GM21619 (cell line): ENCODE data around the gene SLC31A1.
A peak's percentile ranks its signal among the peaks of the same experiment; 100 is the strongest.
"Not testable (repeated sequence)": the region's sequence is repeated elsewhere in the genome, so short reads cannot be mapped to it uniquely, and the experiment has no call there.

Experiments
- ATAC-seq: cut with Tn5 transposase; IDR thresholded peaks from one replicate; pipeline ENCODE4 v1.9.1; 2021; ENCODE audit not compliant: unreplicated experiment

Gene SLC31A1

DNA sequence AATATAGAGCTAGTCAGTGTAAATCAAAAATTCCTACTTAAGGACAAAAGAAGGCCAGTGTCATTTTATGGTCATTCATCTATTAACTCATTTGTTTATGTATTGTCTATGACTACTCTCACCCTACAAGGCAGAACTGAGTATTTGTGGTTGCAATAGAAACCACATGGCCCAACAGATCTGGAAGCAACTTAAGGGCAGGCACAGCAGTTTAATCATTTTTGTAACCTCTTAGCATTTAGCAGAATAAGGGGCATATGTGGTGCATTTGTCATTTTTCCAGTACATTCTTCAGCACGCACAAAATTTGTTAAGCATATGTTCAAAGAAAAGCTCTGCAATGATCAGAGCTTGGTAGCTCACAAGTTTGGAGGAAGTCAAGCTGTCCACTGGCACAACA, 1.4 kb upstream of the SLC31A1 start:
- ATAC-seq = peak; percentile 62

DNA sequence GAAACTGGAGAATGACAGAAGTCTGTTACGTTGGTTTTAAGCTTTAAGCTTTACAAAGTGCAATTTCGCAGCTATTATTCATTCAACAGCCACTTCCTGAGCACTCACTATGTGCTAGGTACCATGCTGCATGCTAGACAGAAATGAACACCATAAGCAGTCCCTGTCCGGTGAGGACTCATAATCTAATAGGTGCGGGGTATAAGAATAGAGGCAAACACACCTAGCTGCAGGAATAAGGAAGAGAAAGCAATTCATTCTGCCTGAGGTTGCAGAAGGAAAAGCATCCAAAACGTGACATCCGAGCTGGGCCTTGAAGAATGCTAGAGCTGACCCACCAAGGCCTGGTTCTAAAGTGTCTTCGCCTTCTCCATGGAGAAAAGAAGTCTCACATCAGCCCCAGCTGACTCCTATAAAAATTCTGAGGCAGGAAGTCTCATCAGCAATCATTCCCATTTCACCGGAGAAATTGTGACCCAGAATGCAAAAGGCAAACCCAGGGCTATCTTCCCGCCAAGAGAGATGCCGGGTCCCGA, 809 bp upstream of the SLC31A1 start:
- ATAC-seq = no peak

DNA sequence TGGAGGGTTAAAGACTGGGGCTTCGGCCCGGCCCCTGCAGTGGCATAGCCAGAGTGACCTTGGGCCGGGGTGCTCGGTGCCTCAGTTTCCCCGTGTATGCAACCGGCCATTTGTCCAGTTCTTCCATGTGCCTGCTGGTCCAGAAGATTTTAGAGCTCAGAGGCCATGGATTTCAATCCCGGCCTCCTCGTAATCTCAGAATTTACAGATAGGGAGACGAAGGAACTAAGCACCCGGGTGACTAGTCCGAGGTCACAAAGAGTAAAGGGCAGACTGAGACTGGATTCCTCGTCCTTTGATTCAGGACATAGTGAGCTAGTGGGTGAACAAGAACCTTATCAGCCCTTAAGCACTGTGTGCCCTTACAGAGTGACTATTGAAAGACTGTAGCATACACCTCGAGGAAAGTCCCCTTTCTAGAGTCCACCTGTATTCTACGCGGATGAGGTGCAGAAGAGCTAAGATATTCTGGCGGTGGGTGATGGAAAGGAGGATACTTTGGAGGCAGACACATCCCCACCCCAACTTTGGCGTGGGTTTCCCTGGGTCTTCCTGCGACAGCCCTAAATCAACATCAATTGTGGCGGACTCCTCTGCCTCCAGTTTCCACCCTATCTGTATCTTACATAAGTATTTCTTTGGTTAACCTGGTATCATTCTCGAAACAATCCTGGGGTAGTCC, 597 bp downstream of the SLC31A1 start:
- ATAC-seq = no peak

DNA sequence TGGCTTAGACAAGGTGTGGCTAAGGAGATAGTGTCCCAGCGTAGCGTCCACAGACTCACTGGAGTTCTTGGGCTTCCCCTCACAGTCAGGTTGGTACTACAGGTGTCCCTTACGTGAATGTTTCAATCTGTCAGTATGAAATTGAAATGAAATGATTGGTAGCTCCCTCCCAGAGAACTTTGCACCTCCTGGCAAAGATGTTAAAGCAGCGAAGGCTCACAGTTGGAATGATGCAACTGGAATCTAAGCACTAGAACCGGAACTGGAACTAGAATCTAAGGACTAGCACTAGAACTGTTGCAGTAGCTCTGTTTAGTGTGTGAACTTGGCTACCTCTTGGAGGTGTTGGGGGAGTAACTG, 1.1 kb downstream of the SLC31A1 start:
- no peak for ATAC-seq

DNA sequence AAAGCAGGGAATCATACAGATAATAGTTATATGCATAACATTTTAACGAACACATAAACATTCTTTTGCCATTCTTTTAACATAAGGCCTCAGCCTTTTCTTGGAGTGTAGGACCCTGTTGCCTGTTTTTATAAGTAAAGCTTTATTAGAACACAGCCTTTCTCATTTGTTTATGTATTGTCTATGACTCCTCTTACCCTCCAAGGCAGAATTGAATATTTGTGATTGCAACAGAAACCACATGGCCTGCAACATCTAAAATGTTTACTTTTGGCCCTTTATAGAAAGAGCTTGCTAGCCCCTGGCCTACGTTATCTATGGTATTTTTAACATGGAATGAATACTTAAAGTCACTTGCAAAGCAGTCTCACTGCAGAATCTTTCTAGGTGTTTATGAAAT, 2.6 kb downstream of the SLC31A1 start:
- ATAC-seq = no peak

DNA sequence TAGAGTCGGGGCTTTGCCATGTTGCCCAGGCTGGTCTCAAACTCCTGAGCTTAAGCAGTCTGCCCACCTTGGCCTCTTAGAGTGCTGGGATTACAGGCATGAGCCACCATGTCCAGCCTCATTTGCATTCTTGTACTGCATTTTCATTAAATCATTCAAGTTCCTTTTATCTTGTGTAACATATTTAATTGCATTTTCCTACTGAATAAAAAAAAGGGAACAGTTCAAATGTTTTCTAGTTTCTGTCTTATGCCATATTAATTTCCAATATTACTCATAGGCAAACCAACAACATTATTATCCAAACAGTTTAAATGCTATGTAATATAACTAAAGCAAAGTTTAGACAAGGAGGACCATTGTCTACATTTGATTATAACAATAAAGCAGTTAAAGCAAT, 6.1 kb downstream of the SLC31A1 start:
- no peak for ATAC-seq

DNA sequence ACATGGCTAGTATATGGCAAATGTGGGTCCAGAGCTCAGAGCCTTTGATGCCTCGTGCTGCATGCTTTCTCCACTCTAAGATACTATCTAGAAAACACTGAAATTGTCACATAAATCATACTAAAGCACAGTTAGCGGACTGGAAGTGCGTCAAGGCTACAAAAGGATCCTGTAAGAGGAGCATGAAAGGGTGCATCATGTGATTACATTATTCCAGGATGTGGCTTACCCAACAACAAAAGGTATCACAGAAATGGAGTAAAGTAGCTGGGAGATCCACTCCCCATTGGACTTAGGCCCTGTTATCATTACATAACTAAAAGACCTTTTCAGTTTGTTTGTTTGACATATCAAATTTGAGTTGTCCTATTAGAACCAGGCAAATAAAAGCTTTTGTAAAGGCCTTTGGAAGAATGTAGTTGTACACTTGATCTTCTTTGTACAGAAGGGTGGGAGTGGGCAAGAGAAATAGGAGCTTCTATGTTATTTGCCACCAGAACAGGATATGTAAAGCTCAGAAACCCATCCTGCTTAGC, 6.9 kb downstream of the SLC31A1 start:
- no peak for ATAC-seq

DNA sequence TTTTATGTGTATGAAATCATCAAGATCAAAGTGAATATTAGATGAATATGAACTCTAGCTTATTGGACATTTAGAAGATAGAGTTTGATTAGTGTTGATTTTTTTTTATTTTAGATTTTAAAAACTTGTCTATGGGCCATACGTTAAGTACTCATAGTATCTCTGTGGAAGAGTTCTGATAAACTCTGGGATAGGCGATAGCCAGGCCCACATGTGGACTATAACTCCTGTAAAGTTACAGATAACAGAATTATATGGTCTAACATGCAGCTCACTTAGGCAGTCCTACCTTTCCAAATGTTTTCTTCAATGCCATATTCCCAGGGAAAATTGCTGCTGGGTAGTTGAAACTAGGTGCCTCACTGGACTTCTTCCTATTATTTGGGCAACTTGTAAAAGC, 10.4 kb downstream of the SLC31A1 start:
- no peak for ATAC-seq

DNA sequence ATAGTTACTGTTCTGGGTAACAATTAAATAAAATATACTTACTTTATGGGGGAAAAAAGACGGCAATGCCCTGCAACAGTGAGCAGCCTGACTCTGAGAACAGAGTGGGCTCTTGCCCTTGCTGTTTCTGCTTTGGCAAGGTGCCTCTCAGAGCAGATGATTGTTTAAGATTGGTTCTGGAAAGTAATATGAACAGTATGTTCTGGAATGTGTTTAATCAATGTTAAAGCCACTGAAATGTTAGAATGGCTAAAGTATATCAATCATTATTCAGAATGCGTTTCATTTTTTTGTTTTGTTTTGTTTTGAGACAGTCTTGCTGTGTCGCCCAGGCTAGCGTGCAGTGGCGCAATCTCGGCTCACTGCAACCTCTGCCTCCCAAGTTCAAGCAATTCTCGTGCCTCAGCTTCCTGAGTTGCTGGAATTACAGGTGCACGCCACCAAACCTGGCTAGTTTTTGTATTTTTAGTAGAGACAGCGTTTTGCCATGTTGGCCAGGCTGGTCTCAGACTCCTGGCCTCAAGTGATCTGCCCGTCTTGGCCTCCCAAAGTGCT, 14.4 kb downstream of the SLC31A1 start:
- not testable (repeated sequence) for ATAC-seq

DNA sequence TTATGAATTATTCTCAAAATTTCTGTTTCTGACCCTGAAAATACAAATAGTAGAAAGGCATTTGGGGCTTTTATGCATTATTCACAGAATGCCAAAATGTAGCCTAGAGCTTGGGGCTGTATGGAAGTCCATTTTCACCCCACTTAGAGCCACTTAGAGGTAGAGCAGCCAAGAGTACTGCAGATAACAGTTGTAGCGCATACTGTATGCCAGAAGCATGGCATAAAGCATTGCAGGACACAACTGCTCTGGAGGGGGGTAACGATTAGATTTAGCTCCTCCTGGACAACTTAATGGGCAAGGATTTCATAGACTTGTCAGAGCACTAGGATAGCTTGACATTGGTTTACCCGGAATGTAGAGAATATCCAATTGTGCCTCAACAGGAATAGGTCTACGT, 15.7 kb downstream of the SLC31A1 start:
- ATAC-seq = no peak

DNA sequence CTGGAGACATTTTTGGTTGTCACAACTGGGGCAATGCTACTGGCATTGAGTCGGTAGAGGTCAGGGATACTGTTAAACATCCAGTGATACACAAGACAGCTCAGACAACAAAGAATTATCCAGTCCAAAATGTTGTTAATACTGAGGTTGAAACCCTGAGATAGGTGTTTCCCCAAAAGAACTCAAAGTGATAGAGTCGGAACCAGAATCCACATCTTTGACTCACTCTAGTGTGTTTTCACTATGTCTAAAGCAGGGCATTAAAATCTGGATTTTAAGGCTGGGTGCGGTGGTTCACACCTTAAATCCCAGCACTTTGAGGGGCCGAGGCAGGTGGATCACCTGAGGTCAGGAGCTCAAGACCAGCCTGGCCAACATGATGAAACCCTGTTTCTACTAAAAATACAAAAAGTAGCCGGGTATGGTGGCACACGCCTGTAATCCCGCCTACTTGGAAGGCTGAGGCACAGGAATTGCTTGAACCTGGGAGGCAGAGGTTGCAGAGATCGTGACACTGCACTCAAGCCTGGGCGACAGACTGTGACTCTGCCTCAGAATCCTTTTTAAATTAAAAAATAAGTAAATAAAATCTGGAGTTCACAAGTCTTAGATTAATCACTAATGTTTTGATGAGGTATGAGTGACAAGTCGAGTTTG, 17.0 kb downstream of the SLC31A1 start:
- no peak for ATAC-seq

DNA sequence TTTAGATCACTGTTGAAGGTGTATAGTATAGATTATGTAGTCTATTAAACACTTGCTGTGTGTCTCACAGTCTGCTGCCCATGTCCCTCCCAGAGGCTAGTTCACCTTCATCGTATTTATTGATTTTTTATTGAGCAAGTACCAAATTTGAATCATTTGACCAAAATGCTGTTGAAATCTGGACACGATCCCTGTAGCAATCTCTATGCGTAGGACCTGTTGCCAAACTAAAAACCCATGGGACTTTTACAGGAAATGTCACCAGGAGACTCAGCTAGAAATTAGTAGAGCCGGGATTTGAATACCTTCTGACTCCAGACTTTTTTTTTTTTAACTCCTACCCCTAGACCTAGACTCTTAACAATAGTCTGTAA, 17.5 kb downstream of the SLC31A1 start:
- no peak for ATAC-seq

DNA sequence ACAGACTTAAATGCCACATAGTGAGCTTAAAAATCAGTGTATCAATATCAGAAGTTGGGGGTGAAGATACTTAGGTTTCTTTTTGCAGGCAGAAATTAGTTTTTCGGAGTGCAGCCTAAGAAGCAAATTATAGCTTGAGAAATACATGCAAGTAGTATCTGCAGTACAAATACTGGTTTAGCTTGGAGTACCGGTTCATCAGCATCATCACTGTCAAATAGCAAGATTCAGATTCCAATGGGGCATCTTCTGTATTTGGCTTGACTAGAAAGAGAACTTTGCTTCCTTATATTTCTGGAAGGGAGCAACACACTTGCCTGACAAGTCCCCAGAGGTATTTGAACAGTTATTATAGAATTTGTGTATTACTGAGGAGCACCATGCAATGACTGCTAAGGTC, 19.8 kb downstream of the SLC31A1 start:
- ATAC-seq = no peak

DNA sequence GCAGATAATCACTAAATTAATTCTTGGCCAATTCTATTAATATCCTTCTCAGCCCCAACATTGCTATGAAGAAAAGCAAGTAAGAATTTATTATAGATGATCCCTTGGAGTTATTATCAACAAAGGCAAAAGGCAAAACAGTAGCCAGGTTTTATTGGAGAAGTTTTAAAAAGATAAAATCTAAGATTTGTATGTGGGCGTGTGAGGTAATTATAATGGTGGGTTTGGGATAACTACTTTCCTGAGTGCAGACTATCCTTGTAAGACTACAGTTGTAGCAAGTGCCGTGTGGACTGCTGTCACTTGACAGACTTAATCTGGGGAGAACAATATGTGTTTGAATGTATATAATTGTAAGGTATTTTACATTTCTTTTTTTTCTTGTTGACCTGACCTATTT, 23.2 kb downstream of the SLC31A1 start:
- ATAC-seq = no peak

DNA sequence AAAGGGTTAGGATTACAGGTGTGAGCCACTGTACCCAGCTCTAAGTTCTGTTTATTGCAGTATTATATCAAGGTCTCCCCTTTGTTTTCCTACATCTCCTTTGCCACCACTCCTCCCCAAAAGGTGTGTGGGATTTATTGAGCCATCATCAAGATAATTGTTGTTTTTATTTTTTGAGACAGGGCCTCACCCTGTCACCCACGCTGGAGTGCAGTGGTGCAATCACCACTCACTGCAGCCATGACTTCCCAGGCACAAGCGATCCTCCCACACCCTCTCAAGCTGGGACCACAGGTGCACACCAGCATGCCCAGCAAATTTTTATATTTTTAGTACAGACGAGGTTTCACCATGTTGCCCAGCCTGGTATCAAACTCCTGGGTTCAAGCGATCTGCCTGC, 24.6 kb downstream of the SLC31A1 start:
- ATAC-seq = no peak

DNA sequence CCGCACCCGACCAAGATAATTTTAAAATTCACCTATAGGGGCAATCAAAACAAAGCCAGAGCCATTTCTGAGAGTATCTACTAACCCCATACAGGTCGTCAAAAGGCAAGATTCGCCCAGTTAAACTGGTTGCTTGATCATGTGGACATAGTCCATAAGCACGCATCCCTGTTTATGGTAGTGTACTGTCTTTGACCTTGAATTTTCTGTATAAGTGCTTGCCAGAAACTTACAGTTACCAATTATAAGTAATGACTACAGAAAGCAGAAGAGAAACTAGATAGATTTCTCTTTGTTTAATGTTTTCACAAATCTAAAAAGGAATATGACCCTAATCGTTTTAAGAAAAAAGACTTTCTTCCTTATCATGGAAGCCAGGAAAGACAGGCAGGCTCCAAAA, 25.6 kb downstream of the SLC31A1 start:
- no peak for ATAC-seq

DNA sequence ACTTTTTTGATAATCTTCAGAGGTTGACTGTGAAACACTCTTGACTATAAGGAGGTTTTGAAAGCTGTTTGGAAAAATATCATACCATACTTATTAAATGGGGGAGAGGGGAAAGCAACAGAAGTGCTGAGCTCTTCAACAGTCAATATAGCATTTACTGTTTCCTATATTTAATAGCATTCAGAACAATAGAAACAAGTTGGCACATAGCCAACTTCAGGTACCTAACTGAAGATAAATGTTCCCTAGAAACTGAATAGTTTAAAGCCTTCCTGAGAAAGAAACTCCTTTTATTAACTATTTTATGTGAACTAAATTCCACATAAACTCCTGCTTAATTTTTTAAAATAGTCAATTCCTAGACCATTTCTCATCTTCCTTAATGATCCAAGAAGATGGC, 26.3 kb downstream of the SLC31A1 start:
- ATAC-seq = no peak

DNA sequence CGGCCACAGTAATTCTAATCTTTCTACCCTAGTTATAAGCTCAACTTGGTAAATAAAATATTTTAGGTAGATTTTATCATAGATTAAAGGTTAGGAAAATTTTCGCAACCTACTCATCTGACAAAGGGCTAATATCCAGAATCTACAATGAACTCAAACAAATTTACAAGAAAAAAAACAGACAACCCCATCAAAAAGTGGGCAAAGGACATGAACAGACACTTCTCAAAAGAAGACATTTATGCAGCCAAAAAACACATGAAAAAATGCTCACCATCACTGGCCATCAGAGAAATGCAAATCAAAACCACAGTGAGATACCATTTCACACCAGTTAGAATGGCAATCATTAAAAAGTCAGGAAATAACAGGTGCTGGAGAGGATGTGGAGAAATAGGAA, 28.3 kb downstream of the SLC31A1 start:
- ATAC-seq = not testable (repeated sequence)

DNA sequence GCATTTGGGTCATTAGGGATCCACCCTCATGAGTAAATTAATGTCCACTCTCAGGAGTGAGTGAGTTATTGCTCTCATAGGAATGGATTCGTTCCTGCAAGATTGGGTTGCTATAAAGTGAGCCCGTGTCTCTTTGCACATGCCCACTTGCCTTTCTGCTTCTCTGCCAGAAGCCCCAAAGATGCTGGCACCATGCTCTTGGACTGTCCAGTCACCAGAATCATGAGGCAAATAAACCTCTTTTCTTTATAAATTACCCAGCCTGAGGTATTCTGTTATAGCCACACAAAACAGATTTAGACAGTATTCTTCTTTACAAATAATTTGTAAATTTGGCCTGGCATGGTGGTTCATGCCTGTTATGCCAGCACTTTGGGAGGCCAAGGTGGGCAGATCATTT, 29.5 kb downstream of the SLC31A1 start:
- no peak for ATAC-seq

DNA sequence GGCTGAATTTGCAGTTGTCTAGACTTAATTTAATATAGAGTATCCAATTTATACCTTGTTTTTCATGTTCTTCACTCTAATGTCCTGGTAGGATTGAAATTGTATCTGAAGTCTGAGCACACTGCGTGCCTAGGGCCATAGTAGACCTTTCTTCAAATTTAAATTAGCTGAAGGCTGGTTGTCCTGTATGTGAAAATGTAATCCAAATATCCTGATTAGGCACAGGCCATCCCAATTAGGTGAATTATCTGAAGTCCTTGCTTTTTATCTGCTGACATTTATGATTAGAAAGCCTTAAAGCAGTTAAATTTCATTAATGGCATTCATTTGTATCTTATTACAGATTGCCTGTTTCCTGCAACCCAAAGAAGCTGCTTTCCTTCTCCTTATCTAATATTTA, 33.6 kb downstream of the SLC31A1 start:
- no peak for ATAC-seq

DNA sequence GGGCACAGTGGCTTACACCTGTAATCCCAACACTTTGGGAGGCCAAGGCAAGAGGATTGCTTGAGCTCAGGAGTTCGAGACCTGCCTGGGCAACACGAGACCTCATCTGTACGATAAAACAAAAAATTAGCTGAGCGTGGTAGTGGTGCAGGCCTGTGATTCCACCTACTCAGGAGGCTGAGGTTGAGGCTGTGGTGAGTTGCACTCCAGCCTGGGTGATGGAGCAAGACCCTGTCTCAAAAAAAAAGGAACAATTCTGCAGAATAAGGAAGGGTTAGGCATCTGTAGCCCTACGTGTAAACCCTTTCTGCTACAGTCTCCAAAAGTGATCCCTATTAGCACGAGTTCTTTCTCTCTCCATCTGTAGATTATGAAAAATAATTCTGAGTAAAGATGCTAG, 34.1 kb downstream of the SLC31A1 start:
- ATAC-seq = no peak

DNA sequence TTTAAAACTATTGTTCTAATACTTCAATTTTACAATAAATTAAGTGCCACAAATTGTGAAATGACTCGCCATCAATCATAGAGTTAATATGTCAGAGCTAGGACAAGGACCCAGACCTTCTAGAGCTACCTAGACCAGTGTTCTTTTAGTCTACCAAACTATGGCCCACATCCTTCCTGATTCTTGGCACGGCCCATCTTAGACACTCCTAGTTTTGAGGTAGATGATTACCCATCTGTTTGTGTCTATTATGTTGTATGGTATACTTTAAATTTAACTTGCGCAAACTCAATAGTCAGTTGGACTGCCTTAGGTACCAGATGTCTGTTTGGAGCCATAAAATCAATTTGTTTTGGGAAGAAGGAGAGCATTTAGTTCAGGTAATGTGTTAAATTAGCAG, 36.5 kb downstream of the SLC31A1 start:
- no peak for ATAC-seq
